ENCODE results near the gene PHF2. TPM values are rescaled to one million over a fixed set of nuclear protein-coding genes. Genes with fewer than 3 reads are reported as not detected.

PHF2 gene
- total and polyA plus RNA-seq, 9 of the 15 experiments (the other 6 are each of a cell fraction or from before 2014, with no cell fraction given) = 0.37 to 14.4 (median 8.1) TPM

DNA sequence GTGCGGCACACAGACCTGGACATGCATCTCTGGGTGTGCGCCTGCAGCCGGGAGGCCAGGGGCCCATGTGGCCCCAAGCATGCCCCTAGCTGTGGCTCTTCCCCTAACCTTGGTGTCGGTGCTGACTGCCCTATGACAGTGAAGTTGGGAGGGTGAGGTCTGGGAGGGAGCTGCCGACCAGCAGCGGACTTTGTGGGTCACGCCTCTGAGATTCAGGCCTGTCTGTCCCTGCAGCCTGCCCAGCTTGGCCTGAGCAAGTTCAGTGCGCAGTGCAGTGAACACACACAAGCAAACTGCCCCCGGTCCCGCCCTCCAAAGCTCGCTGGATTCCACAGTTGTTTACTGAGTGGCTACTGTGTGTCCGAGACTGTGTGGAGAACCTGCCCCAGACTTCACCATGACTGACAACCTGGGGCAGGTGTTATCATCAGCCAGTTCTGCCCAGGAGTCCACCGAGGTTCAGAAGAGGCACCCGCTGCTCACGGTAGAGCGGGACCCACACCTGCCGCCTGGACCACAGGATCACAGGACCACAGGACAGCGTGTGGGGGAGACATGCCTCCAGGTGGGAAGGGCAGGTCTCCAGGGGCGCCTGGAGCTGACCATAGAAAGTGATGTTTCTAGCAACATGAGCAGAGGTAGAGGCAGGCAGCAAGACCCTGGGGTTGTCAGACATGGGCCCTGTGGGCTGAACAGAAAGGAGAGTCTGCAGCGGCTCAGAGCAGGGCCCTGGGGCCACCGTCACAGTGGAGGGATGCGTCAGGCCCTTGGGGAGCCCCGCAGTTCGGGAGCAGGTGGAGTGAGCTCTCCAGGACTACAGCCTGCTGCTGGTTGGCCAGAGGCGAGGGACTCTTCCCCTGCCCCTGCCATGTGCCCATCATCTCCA lies 105.1 kb downstream of the PHF2 start:
- Histone ChIP-seq H3K27ac (ENCODE audit: extremely low read depth, low read depth, low read length) (no peak overlapping the region), H3K4me1 (replicated peaks in 1 of 2; ENCODE audit: control insufficient read depth in 2 of 2, insufficient read depth in 2 of 2, low read length in 2 of 2) (peaks cover 0 to 18% of the 10 kb centered on the region in 2 experiments; a peak in 1 of 5 replicates), H3K9me3 (replicated peaks; ENCODE audit: control insufficient read depth, insufficient read depth, low read depth, low read length) (no peaks in the 10 kb centered on the region), H3K79me2 (ENCODE audit: control insufficient read depth, insufficient read depth, low read length) (no peaks in the 10 kb centered on the region), H3K9me1 (ENCODE audit: control insufficient read depth, insufficient read depth, low read length) (no peaks in the 10 kb centered on the region), H3K9ac (ENCODE audit: insufficient read depth in 1 of 2, low read depth in 2 of 2, low read length in 2 of 2) (no peak overlapping the region), H4K20me1 (replicated peaks; ENCODE audit: control insufficient read depth, insufficient read depth, low read length) (no peaks in the 10 kb centered on the region), H3K27me3 (ENCODE audit: control insufficient read depth in 2 of 2, insufficient read depth in 2 of 2, low read length in 2 of 2) (no peaks in the 10 kb centered on the region), H3K4me3 (no peak overlapping the region), H3K36me3 (ENCODE audit: control insufficient read depth, insufficient read depth, low read length) (peaks cover 8% of the 10 kb centered on the region; the same call in 1 of the 3 replicates), H3K4me2 (ENCODE audit: insufficient read depth, low read length) (no peak overlapping the region), H2AFZ (ENCODE audit: low read depth, low read length) (no peak overlapping the region)
- ChIA-PET POLR2A (interaction anchor here (1.4 kb wide), 1 partner anchor 14 kb away, joined by 3 read pairs; no protein-coding TSS in a partner anchor), CTCF (ENCODE audit: low intra/inter-chr PET ratio) (interaction anchor here (1.8 to 2.2 kb wide), 3 partner anchors 281 to 532 kb away, joined by 10 to 28 read pairs (median 20); no protein-coding TSS in a partner anchor)
- ATAC-seq = peak; percentile 34
- intact Hi-C loops (cut with micrococcal nuclease) = loop anchor here (1.0 to 10.0 kb wide), 4 partner anchors 143 to 531 kb away; no protein-coding TSS in a partner anchor
- WGBS (ENCODE audit: insufficient coverage, low coverage, missing lambda C conversion rate) = 24% methylated on average over 23 of the region's 25 CpGs
- in situ Hi-C loops (cut with MboI) = loop anchor here (25.0 kb wide), 1 partner anchor 531 kb away; no protein-coding TSS in a partner anchor
- FAIRE-seq = no peak
- DNase-seq (ENCODE audit: extremely low read depth in 1 of 4, low spot score in 3 of 4) = no peak
- no TSS peak for BruUV-seq (replicated peaks)
- no peak for TF ChIP-seq MTA1 (IDR thresholded peaks at IDR 0.05; ENCODE audit: borderline replicate concordance)
- TF ChIP-seq, protein P1, sequence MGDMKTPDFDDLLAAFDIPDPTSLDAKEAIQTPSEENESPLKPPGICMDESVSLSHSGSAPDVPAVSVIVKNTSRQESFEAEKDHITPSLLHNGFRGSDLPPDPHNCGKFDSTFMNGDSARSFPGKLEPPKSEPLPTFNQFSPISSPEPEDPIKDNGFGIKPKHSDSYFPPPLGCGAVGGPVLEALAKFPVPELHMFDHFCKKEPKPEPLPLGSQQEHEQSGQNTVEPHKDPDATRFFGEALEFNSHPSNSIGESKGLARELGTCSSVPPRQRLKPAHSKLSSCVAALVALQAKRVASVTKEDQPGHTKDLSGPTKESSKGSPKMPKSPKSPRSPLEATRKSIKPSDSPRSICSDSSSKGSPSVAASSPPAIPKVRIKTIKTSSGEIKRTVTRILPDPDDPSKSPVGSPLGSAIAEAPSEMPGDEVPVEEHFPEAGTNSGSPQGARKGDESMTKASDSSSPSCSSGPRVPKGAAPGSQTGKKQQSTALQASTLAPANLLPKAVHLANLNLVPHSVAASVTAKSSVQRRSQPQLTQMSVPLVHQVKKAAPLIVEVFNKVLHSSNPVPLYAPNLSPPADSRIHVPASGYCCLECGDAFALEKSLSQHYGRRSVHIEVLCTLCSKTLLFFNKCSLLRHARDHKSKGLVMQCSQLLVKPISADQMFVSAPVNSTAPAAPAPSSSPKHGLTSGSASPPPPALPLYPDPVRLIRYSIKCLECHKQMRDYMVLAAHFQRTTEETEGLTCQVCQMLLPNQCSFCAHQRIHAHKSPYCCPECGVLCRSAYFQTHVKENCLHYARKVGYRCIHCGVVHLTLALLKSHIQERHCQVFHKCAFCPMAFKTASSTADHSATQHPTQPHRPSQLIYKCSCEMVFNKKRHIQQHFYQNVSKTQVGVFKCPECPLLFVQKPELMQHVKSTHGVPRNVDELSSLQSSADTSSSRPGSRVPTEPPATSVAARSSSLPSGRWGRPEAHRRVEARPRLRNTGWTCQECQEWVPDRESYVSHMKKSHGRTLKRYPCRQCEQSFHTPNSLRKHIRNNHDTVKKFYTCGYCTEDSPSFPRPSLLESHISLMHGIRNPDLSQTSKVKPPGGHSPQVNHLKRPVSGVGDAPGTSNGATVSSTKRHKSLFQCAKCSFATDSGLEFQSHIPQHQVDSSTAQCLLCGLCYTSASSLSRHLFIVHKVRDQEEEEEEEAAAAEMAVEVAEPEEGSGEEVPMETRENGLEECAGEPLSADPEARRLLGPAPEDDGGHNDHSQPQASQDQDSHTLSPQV (IDR thresholded peaks at IDR 0.05) = no peak
- no peak for TF ChIP-seq ZNF780A (CRISPR knock-in tag; IDR thresholded peaks at IDR 0.05)
- TF ChIP-seq HMG20A (CRISPR knock-in tag; conservative IDR thresholded peaks at IDR 0.05) = no peak
- TF ChIP-seq NCOR1 (IDR thresholded peaks at IDR 0.05) = no peak
- no peak for TF ChIP-seq KAT8 (IDR thresholded peaks at IDR 0.05; ENCODE audit: low read depth)
- no peak for TF ChIP-seq ZFP1 (CRISPR knock-in tag; IDR thresholded peaks at IDR 0.05)
- TF ChIP-seq KLF16 (IDR thresholded peaks at IDR 0.05) = no peak
- no peak for TF ChIP-seq PHF8 (IDR thresholded peaks at IDR 0.05; ENCODE audit: borderline replicate concordance, low read length)
- no peak for TF ChIP-seq ZNF274 (IDR thresholded peaks at IDR 0.05; ENCODE audit: borderline replicate concordance, low read depth, low read length)
- no peak for TF ChIP-seq HDAC1 (IDR thresholded peaks at IDR 0.05)
- no peak for TF ChIP-seq MED1 (CRISPR knock-in tag; IDR thresholded peaks at IDR 0.05; ENCODE audit: borderline replicate concordance)
- no peak for TF ChIP-seq NR2C1 (IDR thresholded peaks at IDR 0.05)
- TF ChIP-seq NR2C1 (tag; IDR thresholded peaks at IDR 0.05) = no peak
- no peak for TF ChIP-seq CBX3 (IDR thresholded peaks at IDR 0.05; ENCODE audit: borderline replicate concordance in 1 of 2, low read length in 2 of 2)
- no peak for TF ChIP-seq POLR2B (IDR thresholded peaks at IDR 0.05; ENCODE audit: low read depth, partially characterized antibody)
- TF ChIP-seq CBX5 (IDR thresholded peaks at IDR 0.05; ENCODE audit: borderline replicate concordance, low read depth) = no peak
- TF ChIP-seq, protein P2, sequence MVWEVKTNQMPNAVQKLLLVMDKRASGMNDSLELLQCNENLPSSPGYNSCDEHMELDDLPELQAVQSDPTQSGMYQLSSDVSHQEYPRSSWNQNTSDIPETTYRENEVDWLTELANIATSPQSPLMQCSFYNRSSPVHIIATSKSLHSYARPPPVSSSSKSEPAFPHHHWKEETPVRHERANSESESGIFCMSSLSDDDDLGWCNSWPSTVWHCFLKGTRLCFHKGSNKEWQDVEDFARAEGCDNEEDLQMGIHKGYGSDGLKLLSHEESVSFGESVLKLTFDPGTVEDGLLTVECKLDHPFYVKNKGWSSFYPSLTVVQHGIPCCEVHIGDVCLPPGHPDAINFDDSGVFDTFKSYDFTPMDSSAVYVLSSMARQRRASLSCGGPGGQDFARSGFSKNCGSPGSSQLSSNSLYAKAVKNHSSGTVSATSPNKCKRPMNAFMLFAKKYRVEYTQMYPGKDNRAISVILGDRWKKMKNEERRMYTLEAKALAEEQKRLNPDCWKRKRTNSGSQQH (CRISPR knock-in tag; IDR thresholded peaks at IDR 0.05) = no peak
